GM15510 (cell line): ENCODE results near the gene UBXN7.

Experiments used
- POLR2A ChIP-seq: IDR thresholded peaks from 3 replicates; pipeline ENCODE4 v1.6.1; 2011; ENCODE audit warnings: borderline replicate concordance; ENCODE audit not compliant: insufficient read length; ENCODE audit errors: extremely low read depth

UBXN7 gene

GRCh38 chr3:196432137-196432879, at the start of gene UBXN7:
UBXN7 (minus strand) TSS chr3:196432427; CDS start chr3:196432399, 28 bp downstream.
- peak; percentile 93 for TF ChIP-seq POLR2A

GRCh38 chr3:196477678-196478077, 45.5 kb upstream of the UBXN7 start:
- TF ChIP-seq POLR2A = no peak

- no peak for TF ChIP-seq POLR2A
These were observed 40.1 kb upstream of the UBXN7 start for GRCh38 chr3:196472286-196472685.

- no peak for TF ChIP-seq POLR2A
These were observed 39.3 kb upstream of the UBXN7 start for GRCh38 chr3:196471551-196471950.

- no peak for TF ChIP-seq POLR2A
These were observed 31.6 kb upstream of the UBXN7 start for GRCh38 chr3:196463804-196464203.

GRCh38 chr3:196463478-196463756, 31.2 kb upstream of the UBXN7 start:
- TF ChIP-seq POLR2A = no peak

GRCh38 chr3:196458063-196458462, 25.8 kb upstream of the UBXN7 start:
- no peak for TF ChIP-seq POLR2A

GRCh38 chr3:196454935-196455334, 22.7 kb upstream of the UBXN7 start:
- no peak for TF ChIP-seq POLR2A

- TF ChIP-seq POLR2A = no peak
These were observed 12.3 kb upstream of the UBXN7 start for GRCh38 chr3:196444500-196444894.

GRCh38 chr3:196440696-196441095, 8.5 kb upstream of the UBXN7 start:
- no peak for TF ChIP-seq POLR2A

GRCh38 chr3:196440041-196440537, 7.9 kb upstream of the UBXN7 start:
- TF ChIP-seq POLR2A = no peak

- no peak for TF ChIP-seq POLR2A
These were observed 768 bp downstream of the UBXN7 start for GRCh38 chr3:196431181-196432136.

- no peak for TF ChIP-seq POLR2A
These were observed 4.2 kb downstream of the UBXN7 start for GRCh38 chr3:196428041-196428440.

- TF ChIP-seq POLR2A = no peak
These were observed 9.0 kb downstream of the UBXN7 start for GRCh38 chr3:196423044-196423781.

- no peak for TF ChIP-seq POLR2A
These were observed 12.8 kb downstream of the UBXN7 start for GRCh38 chr3:196419386-196419785.
